ENCODE measurements around the gene NPIPA2.
"Not testable (repeated sequence)": the region's sequence is repeated elsewhere in the genome, so short reads cannot be mapped to it uniquely, and the experiment has no call there.

NPIPA2 gene
- total RNA-seq, result 0 to 0.11 (median 0) reads per million in 17 experiments

DNA sequence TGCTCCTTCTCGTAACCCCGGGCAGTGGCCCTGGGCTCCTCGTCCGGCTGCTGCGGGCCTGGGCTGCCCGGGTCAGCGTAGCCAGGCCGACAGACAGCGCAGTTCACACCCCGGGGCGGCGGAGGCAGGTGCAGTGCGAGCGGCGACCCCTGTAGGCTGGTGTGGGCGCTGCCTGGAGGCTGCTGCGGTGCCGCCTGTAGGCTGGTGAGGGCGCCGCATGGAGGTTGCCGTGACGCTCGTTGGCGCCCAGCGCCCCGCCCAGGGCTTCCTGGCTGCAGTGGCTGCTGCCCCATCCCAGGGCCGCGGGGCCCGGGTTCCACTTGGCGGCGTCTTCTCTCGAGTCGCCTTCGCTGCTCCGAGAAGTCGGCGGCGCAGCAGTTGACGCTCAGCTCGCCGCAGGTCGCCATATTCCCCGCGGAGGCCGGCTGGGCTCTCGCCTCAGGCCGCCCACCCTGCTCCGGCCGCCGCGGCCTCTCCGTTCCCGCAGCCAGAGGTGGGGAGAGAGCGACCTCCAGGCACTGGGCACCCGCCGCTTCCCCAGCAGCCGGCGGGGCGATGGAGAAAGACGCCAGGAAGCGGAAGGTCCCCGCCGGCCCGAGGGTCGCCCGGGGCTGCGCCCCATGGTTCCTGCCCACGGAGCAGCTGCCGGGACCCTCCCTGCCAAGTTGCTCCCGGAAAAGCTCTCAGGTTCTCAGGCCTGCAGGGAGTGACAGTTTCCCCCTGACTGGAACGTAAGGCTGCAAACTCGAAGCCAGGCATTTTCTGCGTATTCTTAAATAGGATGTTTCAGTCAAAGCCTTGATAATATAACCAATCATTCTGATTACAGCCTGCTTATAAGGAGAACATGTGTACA is at the start of gene NPIPA2:
Gene NPIPA2 (plus strand): TSS at position 261 of the 856 bp plus-strand sequence. CDS start 5,533 bp downstream, outside the sequence.
- not testable (repeated sequence) for DNase-seq

DNA sequence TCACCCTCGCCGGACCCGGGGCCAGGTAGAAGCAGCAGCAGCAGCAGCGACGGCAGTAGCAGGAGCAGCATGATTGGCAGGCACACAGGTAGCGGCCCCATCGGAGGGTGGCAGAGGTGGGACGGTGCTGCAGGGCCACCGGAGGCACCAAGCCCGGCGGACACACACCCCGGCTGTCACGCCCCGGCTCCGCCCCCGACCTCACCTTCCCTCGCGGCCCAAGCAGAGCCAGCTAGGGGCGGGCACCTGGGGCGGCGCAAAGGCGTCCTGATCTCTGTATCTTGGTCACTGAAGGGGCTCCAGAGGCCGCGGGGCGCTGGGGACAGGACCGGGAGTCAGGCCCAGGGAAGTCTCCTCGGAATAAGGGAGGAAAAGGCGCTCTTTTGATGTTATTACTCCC is 48.2 kb upstream of the NPIPA2 start, which contains the start of gene PLA2G10:
Gene PLA2G10 (minus strand): TSS at position 180 of the 400 bp plus-strand sequence. CDS start 79 bp downstream, at position 101.
- not testable (repeated sequence) for DNase-seq

- DNase-seq, result not testable (repeated sequence)
Observed at GRCh38 chr16:14701859-14702258, 40.5 kb upstream of the NPIPA2 start.

GRCh38 chr16:14702672-14703071 is 39.7 kb upstream of the NPIPA2 start:
- not testable (repeated sequence) for DNase-seq

DNA sequence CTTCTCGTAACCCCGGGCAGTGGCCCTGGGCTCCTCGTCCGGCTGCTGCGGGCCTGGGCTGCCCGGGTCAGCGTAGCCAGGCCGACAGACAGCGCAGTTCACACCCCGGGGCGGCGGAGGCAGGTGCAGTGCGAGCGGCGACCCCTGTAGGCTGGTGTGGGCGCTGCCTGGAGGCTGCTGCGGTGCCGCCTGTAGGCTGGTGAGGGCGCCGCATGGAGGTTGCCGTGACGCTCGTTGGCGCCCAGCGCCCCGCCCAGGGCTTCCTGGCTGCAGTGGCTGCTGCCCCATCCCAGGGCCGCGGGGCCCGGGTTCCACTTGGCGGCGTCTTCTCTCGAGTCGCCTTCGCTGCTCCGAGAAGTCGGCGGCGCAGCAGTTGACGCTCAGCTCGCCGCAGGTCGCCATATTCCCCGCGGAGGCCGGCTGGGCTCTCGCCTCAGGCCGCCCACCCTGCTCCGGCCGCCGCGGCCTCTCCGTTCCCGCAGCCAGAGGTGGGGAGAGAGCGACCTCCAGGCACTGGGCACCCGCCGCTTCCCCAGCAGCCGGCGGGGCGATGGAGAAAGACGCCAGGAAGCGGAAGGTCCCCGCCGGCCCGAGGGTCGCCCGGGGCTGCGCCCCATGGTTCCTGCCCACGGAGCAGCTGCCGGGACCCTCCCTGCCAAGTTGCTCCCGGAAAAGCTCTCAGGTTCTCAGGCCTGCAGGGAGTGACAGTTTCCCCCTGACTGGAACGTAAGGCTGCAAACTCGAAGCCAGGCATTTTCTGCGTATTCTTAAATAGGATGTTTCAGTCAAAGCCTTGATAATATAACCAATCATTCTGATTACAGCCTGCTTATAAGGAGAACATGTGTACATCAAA is 38.9 kb upstream of the NPIPA2 start, which contains the start of gene NPIPA3:
Gene NPIPA3 (plus strand): TSS at position 256 of the 856 bp plus-strand sequence. CDS start 5,533 bp downstream, outside the sequence.
- not testable (repeated sequence) for DNase-seq

- not testable (repeated sequence) for DNase-seq
Observed at GRCh38 chr16:14733233-14733632, 9.1 kb upstream of the NPIPA2 start.

DNA sequence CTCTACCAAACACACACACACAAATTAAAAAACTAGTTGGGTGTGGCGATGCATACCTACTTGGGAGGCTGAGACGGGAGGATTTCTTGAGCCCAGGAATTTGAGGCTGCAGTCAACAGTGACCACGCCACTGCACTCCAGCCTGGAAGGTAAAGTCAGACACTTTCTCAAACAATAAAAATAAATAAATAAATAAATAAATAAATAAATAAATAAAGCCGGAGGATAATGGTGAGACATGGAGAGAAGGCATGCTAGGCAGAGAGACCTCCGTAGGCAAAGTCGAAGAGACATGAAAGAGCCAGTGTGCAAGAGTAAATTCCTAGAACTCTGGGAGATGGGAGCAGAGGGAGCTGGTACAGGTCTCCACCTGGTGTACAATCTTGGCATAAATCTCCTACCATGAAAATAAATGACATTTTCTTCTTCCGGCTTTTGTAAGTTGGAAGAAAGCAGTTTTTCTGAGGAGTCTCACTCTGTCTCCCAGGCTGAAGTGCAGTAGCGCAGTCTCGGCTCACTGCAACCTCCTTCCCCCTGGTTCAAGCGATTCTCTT is 1.4 kb upstream of the NPIPA2 start:
- not testable (repeated sequence) for DNase-seq

DNA sequence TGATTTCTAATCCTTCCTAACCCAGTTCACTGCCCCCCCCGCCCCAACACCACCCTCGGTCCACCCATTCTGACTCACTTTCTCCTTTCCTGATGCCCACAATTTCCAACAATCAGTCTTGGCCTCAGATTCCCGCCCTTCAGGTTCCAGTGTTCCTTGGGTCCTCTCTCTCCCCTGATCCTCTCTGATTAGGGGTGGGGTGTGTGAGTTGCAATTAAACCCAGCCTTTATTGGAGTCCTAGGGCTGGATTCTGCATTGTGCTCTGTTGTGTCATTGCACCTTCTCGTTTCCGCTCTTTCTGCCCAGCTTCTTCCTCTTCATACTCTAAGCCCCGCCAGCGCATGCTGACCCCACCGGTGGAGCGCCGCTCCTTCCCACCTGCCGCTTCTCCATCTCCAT is 539 bp upstream of the NPIPA2 start:
- not testable (repeated sequence) for DNase-seq

DNA sequence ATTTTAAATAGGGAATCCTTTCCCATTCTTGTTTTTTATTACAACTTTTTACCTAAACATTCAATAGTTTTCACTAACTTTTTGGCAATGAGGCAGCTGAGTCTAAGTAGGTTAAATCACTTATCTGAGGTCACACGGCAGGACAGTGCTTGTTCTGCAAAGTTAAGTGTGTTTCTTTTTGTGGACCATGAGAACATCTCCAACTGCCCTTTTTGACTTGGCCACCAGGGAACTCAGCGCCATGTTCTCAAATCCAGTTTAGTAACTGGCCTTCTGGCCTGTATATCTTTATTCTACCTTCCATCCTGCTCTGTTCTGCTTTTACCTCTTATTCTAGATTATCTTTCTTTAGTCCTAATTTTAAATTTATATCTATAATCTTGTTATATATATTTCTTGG is 31.3 kb downstream of the NPIPA2 start:
- not testable (repeated sequence) for DNase-seq

DNA sequence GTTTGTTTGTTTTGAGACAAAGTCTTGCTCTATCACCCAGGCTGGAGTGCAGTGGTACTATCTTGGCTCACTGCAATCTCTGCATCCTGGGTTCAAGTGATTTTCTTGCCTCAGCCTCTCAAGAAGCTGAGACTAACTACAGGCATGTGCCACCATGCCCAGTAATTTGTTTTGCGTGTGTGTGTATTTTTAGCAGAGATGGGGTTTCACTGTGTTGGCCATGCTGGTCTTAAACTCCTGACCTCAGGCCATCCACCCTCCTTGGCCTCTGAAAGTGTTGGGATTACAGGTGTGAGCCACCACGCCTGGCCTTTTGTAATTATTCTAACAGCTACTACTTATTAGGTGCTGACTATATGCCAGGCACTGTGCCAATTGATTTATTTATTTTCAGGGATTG is 33.3 kb downstream of the NPIPA2 start:
- DNase-seq, result not testable (repeated sequence)

GRCh38 chr16:14776763-14777162 is 34.4 kb downstream of the NPIPA2 start:
- not testable (repeated sequence) for DNase-seq

DNA sequence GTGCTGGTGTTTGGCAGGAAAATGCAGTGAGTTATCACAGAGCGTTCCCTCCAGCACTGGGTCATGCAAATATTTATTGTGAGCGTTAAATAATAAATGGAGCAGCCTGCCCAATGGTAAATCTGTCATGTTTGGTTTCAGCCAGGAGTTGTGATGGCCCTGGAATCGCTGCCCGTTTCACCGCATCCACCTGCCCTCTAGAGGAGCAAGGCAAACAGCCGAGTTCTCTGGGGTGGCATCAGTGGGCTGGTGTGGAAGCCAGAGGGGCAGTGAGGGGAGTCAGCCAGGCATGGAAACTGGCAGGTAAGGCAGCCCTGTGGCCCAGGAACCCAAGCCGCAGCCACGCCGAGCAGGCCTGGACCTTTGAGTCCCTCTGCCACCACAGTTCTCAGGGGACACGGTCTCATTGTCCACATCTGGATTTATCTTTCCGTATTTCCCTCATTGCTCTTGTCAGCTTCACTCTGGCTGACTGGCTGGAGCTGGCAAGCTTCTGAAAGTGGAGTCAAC is 37.1 kb downstream of the NPIPA2 start:
- DNase-seq, result not testable (repeated sequence)

DNA sequence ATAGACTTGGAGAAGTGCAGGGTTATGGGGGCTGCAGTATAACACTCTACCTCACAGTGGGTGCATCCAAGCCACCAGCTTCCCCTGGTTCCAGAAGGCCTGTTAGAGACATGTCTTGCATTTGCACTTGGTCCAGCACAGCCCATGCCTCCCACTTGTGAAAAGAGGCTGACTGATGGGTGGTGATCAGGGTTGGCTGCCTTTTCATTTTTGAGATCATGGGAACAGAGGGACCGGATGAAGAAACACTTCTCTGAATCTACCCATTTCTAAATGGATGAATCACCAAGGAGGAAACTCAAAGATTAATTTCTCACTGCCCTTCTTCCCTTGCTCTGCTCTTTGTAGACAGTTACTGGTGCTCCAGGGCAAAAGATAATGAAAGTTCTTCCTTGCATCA is 43.8 kb downstream of the NPIPA2 start:
- not testable (repeated sequence) for DNase-seq

DNA sequence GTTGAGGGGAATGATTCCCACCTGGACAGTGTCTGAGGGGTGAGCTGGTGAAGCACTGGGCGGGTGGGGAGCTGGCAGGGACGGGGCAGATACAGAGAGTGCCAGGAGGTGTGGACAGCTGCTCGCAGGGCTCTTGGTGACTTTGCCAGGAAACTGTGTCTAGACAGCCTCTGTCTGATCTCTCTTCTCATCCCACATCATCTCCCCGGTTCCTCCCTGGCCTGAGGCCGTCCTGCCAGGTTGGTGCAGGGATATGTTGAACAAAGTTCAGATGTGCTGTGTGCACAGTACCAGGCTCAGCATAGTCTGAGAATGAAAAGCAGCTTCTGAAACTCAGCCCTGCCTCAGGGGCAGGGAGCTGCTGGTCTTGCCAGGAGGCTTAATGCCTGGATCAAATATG is 47.2 kb downstream of the NPIPA2 start:
- DNase-seq, result not testable (repeated sequence)

- DNase-seq, result not testable (repeated sequence)
Observed at GRCh38 chr16:14790320-14790956, 48.1 kb downstream of the NPIPA2 start.

GRCh38 chr16:14792914-14793313 is 50.6 kb downstream of the NPIPA2 start:
- DNase-seq, result not testable (repeated sequence)

GRCh38 chr16:14797558-14797957 is 55.2 kb downstream of the NPIPA2 start:
- DNase-seq, result not testable (repeated sequence)

DNA sequence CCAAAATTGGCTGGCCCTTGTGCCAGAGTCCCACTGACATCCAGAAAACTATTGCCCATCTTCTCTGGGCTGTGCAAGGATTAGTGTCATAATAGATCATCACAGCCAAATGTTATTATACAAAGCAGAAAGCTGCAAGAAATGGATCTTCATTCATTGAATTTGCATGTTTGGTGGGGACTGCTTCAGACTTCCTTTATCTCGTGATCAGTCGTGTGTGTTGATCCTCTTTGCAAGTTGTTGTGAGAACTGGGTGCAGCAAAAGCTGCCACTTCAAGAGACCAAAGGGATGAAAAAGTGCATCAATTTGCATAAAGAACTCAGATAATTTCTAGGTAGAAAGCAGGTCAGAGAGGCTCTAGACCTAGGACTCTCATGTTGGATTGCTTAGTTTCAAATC is 61.2 kb downstream of the NPIPA2 start:
- DNase-seq, result not testable (repeated sequence)

GRCh38 chr16:14807184-14807678 is 64.9 kb downstream of the NPIPA2 start:
- DNase-seq, result peak in 2 of 4 experiments; percentile 0 to 1

DNA sequence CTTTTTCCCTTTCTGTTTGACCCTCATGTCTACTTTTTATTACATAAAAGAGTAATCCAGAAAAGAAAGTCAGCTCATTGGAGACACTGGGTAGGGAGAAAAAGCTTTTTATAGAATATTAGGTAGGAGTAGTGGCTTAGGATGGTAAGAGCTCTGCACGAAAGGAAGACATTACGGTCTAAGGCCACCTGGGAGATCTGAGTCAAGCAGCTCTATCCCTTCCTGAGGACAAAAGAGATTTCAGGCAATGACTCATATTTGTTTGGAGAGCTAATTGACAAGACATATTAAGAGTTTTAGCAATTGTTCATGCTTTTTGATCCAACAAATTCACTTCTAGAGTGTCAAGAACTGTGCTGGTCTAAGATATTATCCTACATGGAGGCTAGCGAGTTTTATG is 71.6 kb downstream of the NPIPA2 start:
- not testable (repeated sequence) for DNase-seq

All from suppressor macrophage (primary cell).